ENCODE data around the gene RMDN2.
A peak's percentile ranks its signal among the peaks of the same experiment; 100 is the strongest.
"Not testable (repeated sequence)": the region's sequence is repeated elsewhere in the genome, so short reads cannot be mapped to it uniquely, and the experiment has no call there.

RMDN2 gene

GRCh38 chr2:37997629-37998028 lies 72.5 kb downstream of the RMDN2 start:
- no peak for DNase-seq

- DNase-seq, result no peak
Measured at GRCh38 chr2:38000485-38001222, 75.6 kb downstream of the RMDN2 start.

GRCh38 chr2:38010187-38010586 lies 85.1 kb downstream of the RMDN2 start:
- DNase-seq, result not testable (repeated sequence)

GRCh38 chr2:38010995-38011394 lies 85.9 kb downstream of the RMDN2 start:
- no peak for DNase-seq

- DNase-seq, result no peak
Measured at GRCh38 chr2:38013158-38013752, 88.2 kb downstream of the RMDN2 start.

- no peak for DNase-seq
Measured at GRCh38 chr2:38016219-38016618, 91.1 kb downstream of the RMDN2 start.

GRCh38 chr2:38017836-38018235 lies 92.7 kb downstream of the RMDN2 start:
- no peak for DNase-seq

- not testable (repeated sequence) for DNase-seq
Measured at GRCh38 chr2:38020359-38021069, 95.4 kb downstream of the RMDN2 start.

- no peak for DNase-seq
Measured at GRCh38 chr2:38021589-38021988, 96.5 kb downstream of the RMDN2 start.

- DNase-seq, result no peak
Measured at GRCh38 chr2:38026846-38027245, 101.8 kb downstream of the RMDN2 start.

GRCh38 chr2:38028829-38029228 lies 103.7 kb downstream of the RMDN2 start:
- no peak for DNase-seq

- DNase-seq, result no peak
Measured at GRCh38 chr2:38029512-38029911, 104.4 kb downstream of the RMDN2 start.

GRCh38 chr2:38030635-38031355 lies 105.7 kb downstream of the RMDN2 start:
- peak; percentile 5 for DNase-seq

- DNase-seq, result no peak
Measured at GRCh38 chr2:38032946-38033345, 107.9 kb downstream of the RMDN2 start.

GRCh38 chr2:38033646-38034045 lies 108.6 kb downstream of the RMDN2 start:
- DNase-seq, result no peak

- no peak for DNase-seq
Measured at GRCh38 chr2:38035968-38036367, 110.9 kb downstream of the RMDN2 start.

- no peak for DNase-seq
Measured at GRCh38 chr2:38037325-38037724, 112.2 kb downstream of the RMDN2 start.

- DNase-seq, result no peak
Measured at GRCh38 chr2:38037757-38038621, 112.9 kb downstream of the RMDN2 start.

GRCh38 chr2:38038682-38039081 lies 113.6 kb downstream of the RMDN2 start:
- DNase-seq, result no peak

- DNase-seq, result no peak
Measured at GRCh38 chr2:38039121-38039910, 114.2 kb downstream of the RMDN2 start.

- no peak for DNase-seq
Measured at GRCh38 chr2:38045811-38046210, 120.7 kb downstream of the RMDN2 start.

GRCh38 chr2:38056216-38056615 lies 131.1 kb downstream of the RMDN2 start:
- no peak for DNase-seq

Measured in NCI-H2171 treated with DMSO at 0.1 percent for 48 hours (cell line).